NCI-H1694 (cell line): ENCODE results near the gene CBLN3.
"Not testable (repeated sequence)": the region's sequence is repeated elsewhere in the genome, so short reads cannot be mapped to it uniquely, and the experiment has no call there.

Experiments
- DNase-seq: peaks from one replicate; lab custom pipeline; 2025; lab: John Stamatoyannopoulos, UW

Gene CBLN3

DNA sequence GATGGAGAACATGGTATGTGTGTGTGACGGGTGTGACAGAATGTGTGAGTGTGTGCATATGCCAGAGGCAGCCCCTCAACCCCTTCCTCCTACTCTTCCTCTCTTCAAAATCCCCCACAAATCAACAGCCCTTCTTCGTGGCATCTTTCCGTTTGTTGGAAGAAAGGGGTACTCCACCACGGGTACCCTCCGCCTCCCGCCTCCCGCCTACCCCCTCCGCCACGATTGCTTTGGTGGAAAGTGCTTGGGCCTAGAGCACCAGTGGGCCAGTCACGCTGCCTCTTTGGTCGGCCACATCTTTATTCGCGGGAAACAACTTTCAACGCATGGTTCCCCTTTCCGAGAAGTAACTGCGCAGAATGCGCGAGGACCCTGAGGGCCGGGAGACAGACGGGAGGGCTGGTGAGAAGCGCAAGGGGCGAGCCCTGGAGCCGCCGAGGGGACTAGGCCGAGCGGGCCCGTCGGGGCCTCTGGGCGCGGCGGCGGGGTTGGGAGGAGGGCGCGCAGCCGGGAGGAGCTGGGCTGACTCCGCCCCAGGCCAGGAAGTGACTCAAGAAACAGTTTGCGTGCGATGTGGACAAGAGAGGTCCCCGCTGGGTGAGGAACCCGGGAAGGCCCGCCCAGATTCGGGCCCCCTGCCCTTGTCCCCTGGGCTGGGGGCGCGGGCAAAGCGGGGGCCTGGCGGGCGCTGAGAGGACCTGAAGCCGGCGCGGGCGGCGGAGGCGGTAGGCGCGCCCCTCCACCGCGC lies at the start of gene CBLN3, which contains the start of gene KHNYN:
Gene CBLN3, minus strand, starts transcription at position 274 of the 748 bp plus-strand sequence. CDS start 614 bp downstream, outside the sequence.
Gene KHNYN, plus strand, starts transcription at position 560 of the 748 bp plus-strand sequence. CDS start 777 bp downstream, outside the sequence.
- peak; percentile 66 for DNase-seq

DNA sequence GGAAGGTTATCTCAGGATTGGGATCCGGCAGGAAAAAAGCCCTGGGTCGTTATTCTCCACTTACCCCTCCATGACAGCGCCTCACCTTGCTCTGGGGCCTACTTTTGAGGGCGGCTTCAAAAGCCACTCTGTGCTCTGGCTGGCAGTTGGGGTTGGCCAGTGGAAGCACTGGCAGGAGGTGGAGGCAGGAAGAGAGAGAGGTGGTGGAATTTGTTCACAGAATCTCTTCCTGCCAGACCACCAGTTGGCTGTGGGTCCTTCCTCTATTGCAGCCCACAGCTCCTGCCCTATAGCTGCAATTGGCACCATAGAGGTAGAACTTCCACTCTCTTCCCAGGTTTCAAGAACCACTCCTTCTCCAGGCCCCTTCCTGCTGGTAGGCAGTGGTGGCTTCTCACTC lies 45.8 kb upstream of the CBLN3 start:
- DNase-seq, result no peak

DNA sequence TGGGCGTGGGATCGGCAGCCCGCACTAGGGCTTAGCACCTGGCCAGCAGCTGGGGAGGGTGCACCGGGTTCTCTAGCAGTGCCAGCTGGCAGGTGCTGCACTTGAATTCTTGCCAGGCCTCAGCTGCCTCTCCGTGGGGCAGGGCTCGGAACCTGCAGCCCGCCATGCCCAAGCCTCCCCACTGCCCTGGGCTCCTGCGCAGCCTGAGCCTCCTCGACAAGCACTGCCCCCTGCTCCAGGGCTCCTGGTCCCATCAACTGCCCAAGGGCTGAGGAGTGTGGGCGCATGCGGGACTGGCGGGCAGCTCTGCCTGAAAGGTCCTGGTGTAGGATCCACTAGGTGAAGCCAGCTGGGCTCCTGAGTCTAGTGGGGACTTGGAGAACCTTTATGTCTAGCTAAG lies 43.7 kb upstream of the CBLN3 start:
- DNase-seq, result no peak

DNA sequence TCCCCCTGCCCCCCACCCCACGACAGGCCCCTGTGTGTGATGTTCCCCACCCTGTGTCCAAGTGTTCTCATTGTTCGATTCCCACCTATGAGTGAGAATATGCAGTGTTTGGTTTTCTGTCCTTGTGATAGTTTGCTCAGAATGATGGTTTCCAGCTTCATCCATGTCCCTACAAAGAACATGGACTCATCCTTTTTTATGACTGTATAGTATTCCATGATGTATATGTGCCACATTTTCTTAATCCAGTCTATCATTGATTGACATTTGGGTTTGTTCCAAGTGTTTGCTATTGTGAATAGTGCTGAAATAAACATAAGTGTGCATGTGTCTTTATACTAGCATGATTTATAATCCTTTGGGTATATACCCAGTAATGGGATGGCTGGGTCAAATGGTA lies 41.0 kb upstream of the CBLN3 start:
- DNase-seq, result not testable (repeated sequence)

DNA sequence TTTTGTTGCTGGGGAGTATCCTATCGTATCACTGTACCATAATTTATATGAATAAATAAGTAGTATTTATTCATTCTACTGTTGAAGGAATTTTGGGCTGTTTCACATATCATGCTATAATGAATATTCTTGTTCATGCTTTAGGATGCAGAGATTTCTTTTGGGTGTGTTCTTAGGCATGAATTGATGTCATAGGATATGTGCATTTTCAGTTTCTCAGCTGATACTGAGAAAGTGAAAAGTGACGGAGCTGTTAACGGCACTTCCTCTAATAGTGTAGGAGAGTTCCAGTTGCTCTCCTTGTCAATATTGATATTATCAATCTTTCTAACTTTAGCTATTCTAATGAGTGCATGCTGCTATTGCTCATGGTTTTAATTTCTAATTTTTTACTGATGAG lies 36.3 kb upstream of the CBLN3 start:
- DNase-seq, result no peak

DNA sequence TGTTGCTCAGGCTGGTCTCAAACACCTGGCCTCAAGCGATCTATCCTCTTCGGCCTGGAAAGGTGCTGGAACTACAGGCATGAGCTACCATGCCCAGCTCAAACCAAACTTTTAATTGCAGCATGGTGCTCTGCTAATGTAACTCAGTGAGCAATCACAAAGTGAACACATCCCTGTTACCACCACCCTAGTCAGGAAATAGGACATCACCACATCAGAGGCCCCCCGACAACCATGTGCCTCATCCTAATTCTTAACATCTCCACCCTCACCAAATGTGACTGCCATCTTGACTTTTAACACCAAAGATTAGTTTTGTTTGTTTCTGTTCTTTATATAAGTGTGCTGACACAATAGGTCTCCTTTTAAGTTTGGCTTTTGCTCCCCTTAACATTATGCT lies 35.9 kb upstream of the CBLN3 start:
- no peak for DNase-seq

DNA sequence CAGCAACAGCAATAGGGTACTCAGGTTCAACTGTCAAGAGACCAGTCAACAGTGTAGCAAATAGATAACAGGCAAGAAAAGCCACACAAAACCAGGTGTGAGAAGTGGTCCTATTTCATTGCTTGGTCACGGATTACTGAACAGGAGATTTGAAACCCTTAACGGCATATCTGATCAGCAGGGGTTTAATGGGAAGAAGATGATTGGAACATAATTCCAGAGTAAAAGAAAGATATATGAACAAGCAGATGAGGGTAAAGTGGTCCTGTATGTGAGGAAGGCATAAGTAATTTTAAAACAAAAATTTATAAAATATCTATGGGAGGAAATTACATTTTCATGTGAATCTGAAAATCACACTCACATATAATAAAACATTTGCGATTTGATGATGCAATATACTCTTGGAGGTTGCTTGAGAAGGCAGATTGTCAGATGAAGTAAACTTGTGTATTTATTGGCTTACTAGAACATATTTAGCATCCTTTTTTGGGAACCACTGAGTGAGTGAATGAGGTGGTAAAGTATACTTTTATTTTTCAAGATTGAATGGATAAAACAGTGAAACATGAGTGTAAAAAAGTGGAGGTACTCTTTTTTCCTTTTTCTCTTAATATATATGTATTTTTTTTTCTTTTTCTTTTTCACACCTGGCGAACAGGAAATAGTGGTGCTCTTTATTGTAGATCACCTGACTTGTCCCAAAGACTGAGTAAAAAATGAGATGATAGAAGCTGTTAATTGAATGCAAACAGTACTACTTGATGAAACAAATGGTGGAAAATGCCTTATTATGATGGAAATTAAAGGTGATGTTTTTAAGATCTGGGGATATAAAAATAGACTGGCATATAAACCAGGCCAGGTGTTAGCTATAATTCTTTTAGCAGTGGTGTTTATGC lies 34.7 kb upstream of the CBLN3 start:
- DNase-seq, result no peak

DNA sequence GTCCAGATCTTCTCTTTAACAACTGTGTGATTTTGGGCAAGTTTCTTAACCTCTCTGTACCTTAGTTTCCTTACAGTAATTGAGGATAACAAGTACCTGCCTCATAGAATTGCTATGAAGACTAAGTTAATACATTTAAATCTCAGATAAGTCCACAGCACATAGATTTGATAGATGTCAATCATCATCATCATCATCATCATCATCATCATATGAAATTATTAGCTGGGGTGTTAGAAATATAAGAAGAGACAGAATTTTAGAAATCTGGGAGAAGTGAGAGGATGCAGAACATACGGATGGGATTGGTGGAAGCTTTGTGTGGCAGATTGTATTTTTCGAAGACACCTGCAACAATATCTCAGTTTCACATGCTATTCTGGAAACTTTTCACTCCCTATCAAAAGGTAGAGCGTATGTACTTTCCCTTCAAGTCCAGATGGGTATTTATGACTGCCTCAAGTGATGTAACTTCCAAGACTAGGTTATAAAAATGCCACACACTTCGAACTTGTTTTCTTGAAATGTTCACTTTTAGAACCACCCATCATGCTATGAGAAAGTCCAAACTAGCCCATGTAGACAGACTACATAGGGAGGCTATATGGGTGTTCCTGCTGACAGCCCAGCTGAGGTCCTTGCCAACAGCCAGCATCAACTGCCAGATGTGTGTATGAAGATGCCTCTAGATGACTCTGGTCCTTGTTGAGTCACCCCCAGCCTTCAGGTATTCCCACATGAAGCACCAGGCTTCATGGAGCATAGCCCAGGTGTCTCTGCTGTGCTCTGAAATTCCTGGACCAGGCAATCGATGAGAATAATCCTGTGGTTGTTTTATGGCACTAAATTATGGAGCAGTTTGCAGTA lies 33.8 kb upstream of the CBLN3 start:
- no peak for DNase-seq

DNA sequence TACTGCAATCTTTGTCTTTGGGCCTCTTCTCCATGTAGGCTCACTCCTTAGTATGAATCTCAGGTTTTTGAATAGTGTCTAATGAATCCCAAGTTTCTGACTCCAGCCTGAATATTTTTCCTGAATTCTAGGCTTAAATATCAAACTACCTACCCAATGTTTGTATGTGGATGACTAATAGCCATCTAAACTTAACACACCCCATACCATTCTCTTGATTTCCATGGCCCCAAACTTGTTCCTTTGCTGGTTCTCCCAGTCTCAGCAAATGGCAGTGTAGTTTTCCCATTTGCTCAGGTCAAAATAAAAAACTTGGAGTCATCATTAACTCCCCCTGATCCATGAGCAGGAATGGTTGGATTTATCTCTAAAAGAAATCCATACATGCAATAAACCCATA lies 31.9 kb upstream of the CBLN3 start:
- DNase-seq, result no peak

DNA sequence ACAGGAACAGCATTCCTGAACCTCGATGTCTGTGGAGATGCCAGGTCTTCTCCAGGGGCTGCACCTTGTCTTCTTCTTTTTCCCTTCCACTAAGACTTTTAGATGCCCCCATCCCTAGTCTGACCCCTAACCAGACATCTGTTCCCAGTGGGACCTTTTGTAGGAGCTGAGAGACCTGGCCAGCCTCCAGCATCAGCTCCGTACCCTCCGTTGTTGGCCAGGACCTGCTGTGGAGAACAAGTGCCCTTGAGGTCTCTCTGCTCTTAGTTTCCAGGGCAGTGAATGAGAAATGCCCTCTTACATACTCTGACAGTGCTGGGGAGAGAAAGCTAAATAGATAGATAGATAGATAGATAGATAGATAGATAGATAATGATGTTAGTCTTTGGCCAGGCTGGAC lies 29.9 kb upstream of the CBLN3 start:
- no peak for DNase-seq

DNA sequence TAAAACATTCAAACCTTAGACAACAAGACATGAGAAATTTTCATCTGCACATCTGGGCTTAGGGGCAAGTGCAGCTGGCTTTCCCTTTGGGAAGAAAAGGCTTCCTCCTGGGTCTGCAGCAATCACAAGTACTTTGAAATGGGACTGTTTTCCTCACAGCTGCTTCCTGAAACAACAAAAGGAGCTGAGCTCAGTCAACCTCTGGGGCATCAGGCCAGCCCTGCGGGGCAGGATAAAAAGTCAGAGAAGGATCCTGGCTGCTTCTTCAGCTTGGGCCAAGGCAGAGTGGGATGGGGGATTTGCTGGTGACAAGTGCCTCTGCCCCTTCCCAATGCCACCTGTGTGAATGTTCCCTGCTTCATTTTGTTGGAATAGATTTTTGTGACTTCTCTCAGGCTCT lies 29.3 kb upstream of the CBLN3 start:
- no peak for DNase-seq

DNA sequence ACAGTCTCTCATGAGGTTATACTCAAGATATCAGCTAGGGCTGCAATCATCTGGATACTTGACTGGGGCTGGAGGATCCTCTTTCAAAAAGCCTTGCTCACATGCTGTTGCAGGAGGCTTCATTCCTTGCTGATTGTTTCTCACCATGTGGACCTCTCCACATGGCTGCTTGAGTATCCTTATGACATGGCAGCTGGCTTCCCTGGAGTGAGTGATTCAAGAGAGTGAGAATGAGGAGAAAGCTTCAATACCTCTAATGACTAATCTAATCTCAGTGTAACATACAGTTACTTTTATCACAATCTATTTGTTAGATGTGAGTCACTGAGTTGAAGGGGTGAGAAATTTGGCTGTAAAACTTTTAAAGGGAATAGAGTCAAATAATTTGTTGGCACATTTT lies 27.5 kb upstream of the CBLN3 start:
- no peak for DNase-seq

DNA sequence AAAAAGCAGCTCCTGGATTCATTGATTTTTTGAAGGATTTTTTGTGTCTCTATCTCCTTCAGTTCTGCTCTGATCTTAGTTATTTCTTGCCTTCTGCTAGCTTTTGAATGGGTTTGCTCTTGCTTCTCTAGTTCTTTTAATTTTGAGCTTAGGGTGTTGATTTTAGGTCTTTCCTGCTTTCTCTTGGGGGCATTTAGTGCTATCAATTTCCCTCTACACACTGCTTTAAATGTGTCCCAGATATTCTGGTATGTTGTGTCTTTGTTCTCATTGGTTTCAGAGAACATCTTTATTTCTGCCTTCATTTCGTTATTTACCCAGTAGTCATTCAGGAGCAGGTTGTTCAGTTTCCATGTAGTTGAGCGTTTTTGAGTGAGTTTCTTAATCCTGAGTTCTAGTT lies 21.4 kb upstream of the CBLN3 start:
- DNase-seq, result not testable (repeated sequence)

DNA sequence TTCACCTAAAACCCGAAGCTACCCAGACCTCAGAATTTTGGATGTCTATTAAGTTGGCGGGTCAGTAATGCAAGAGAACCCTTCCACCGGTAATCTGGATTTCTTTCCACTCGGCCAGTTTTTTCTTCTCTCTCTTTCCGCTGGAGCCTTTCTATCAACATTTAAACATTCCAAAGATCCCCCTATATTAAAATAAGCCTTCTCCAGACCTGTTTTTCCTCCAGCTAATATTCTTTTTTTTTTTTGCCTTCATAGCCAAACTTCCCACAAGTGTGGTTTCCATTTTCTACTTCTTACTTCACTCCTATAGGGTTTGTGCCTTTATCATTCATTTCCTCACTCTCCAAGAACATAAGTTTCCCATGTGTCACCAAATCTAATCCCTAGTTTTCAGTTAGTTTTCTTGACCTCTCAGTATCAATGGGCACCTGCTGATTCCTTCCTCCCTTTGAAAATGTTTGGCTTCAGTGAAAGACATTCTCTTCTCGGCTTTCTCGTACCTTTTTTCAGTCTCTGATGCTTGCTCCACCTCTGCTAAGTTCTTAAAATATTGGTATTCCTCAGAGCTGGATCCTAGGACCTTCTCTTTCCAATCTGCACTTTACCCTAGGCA lies 13.7 kb upstream of the CBLN3 start:
- no peak for DNase-seq

DNA sequence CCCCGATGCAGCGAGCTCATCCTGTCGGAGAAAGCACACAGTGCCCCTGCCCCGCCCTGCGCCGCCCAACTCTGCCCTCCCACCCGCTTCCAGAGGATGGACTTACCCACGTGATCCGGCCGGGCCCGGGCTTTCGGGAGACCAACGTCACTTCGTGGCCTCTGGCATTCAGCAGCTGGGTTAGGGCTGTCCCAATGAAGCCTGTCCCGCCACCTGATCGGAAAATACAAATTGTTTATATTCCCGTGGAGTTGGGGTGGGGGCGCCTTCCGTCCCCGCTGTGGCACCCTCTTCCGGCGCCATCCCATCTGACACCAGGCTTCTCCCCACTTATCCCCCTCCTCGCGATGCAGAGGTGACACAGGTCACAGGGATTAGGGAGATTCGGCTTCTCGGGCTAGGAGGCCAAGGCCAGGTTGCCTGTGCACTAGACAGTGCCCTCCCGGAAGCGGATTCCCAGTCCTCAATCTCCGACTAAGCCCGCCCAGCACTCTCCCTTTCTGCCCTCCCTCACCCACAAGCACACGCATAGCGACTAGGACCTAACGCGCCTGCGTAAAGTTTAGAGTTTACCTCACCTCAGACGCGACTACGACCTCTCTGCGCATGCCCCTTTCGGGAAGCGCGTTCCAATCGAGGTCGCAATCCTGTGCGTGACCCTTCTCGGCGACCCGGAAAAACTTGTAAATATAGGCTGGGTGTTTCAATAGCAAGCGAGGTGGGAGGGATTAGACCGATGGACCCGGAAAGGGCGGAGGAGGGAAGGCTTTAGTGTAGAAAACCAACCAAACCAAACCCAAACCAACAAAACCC lies 13.0 kb upstream of the CBLN3 start, which contains the start of gene SDR39U1:
Gene SDR39U1, minus strand, starts transcription at position 537 of the 813 bp plus-strand sequence. Its CDS starts 7 bp downstream, at position 530.
- DNase-seq, result peak; percentile 99

DNA sequence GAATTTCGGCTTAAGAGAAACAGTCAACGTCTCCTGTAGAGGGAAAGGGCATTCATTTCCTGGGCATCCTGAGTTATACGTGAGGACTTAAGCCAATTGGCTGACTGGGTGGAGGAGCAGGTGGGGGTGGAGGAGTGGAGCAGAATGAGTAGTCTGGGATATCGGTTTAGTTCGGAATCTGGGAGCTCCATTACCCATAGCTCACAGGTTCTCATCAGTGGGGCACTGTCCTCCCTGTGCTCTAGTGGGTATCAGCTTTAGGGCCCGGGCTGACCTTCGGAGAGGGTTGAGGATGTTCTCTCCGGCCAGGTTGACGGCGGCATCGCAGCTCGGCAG lies 12.4 kb upstream of the CBLN3 start:
- peak; percentile 63 for DNase-seq

DNA sequence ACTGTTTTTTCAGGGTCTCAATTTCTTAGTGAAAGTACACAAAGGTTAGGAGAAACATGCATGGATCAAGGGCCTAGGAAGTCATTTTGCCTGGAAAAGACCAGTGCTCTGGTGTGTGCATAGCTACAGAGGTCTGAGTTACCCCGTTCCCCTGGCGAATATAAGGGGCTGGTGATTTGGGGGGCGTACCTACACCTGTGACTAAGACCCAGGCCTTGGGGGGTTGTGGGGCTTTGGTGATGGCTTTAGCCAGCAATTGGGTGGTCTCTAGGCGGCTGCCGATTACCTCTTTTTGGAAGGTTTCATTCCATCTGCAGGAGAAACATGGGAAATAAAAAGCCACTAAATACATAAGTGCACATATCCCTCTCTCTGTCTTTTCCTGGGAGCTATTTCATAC lies 12.0 kb upstream of the CBLN3 start:
- DNase-seq, result no peak

DNA sequence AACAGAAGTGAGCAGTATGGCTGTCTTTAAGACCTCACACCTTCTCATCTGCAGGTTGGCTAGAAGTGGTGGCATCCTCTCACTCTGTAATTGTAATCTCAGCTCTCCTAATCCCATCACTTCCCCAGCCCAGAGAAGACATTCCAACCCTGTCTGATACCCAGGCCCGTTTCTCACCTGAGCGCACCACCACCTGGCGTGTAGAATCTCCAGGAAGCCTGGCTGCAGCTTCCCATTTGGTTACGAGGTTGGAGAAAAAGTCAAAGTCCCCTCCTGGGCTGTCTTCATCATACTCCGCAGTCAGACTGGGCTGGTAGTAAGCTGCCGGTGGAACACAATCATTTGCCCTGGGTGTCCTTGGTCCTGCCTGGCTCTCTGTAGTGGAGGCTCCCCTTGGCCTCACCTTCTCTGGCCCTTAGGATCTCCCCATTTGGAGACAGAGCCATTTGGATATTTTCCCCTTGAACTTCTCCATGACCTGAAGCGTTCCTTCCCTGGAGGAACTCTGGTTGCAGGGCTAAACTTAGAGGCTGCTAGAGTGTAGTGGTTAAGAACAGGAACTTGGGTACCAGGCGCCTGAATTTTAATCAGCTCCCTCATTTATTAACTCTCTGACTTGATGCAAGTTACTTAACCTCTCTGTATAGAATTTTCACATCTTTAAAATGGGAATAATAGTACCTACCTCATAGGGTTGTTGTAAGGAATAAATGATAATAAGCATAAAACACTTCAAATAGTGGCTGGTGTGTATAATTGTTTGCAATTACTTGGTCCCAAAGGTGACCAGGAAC lies 11.3 kb upstream of the CBLN3 start:
- DNase-seq, result no peak

DNA sequence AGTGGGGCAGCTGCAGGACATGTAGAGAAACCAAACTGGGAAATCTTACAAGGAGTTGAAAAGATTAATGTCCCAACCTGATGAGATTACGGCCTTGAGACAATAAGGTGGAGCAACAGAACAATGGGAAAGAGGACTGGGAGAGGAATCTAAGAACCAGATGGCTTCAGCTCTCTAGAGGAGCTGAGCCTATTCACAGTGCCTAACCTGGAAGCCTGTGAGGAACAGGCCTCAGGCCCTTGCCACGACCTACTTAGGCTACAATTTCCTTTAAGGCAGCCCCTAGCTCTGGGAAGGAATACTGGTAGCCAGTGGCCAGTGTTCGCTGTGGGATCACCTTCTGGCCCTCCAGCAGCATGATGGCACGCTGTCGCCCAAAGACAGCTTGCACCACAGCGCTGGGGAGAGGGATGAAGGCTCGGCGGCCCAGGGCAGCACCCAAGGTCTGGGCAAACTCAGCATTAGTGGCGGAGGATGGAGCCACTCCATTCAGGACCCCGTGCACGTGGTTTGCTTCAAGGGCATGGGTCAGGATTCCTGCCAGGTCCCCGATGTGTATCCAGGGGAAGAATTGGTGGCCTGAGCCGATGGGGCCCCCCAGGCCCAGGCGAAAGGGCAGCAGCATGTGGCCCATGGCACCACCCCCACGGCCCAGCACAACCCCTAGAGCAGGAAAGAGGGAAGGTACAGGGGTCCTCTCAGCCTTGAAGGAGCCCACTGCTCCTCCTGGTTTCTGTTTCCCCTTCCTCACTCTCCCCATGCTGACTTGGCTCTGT lies 10.6 kb upstream of the CBLN3 start:
- no peak for DNase-seq
